ENCODE results near the gene TTI1.

The TTI1 gene

GRCh38 chr20:38033330-38034107 is at the start of gene TTI1, which contains the start of gene RPRD1B:
Gene TTI1, minus strand, starts transcription at chr20:38033456. Its CDS starts 19,640 bp downstream, at chr20:38013816.
Gene RPRD1B, plus strand, starts transcription at chr20:38033746. Its CDS starts 202 bp downstream, at chr20:38033948.
- peak within 1 kb of the TSS; percentile 83 for H3K27ac ChIP-seq
- TF ChIP-seq ZFX (IDR thresholded peaks at IDR 0.05; ENCODE audit: borderline replicate concordance): no peak
- TF ChIP-seq, protein P1, sequence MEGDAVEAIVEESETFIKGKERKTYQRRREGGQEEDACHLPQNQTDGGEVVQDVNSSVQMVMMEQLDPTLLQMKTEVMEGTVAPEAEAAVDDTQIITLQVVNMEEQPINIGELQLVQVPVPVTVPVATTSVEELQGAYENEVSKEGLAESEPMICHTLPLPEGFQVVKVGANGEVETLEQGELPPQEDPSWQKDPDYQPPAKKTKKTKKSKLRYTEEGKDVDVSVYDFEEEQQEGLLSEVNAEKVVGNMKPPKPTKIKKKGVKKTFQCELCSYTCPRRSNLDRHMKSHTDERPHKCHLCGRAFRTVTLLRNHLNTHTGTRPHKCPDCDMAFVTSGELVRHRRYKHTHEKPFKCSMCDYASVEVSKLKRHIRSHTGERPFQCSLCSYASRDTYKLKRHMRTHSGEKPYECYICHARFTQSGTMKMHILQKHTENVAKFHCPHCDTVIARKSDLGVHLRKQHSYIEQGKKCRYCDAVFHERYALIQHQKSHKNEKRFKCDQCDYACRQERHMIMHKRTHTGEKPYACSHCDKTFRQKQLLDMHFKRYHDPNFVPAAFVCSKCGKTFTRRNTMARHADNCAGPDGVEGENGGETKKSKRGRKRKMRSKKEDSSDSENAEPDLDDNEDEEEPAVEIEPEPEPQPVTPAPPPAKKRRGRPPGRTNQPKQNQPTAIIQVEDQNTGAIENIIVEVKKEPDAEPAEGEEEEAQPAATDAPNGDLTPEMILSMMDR (IDR thresholded peaks at IDR 0.05): no peak

DNA sequence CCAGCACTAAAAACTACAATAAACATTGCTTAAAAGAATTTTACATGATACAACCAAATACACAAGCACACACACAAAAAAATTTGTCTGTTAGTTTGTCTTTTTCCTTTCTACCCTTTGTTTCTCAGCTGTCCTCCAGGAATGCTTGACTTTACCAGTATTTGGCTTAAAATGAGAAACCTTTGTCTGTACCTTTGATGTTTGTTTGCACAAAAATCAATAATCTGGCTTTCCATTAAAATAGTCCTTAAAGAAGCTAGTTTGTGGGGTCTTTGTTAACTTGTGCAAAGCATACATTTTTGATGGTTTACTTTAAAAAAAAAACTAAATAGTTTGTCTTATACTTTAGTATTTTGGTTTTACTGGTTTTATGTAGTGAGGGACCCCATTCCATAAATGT is 49.6 kb upstream of the TTI1 start:
- no peak overlapping the region for H3K27ac ChIP-seq
- no peak for TF ChIP-seq ZFX (IDR thresholded peaks at IDR 0.05; ENCODE audit: borderline replicate concordance)

- TF ChIP-seq ZFX (IDR thresholded peaks at IDR 0.05; ENCODE audit: borderline replicate concordance): no peak
- TF ChIP-seq, protein P1 (IDR thresholded peaks at IDR 0.05): no peak
- no peak overlapping the region for H3K27ac ChIP-seq
Measured at GRCh38 chr20:38081575-38081974, 48.3 kb upstream of the TTI1 start.

GRCh38 chr20:38079353-38079752 is 46.1 kb upstream of the TTI1 start:
- TF ChIP-seq, protein P1 (IDR thresholded peaks at IDR 0.05): no peak
- no peak for TF ChIP-seq ZFX (IDR thresholded peaks at IDR 0.05; ENCODE audit: borderline replicate concordance)
- no peak overlapping the region for H3K27ac ChIP-seq

- TF ChIP-seq ZFX (IDR thresholded peaks at IDR 0.05; ENCODE audit: borderline replicate concordance): no peak
- TF ChIP-seq, protein P1 (IDR thresholded peaks at IDR 0.05): no peak
- H3K27ac ChIP-seq: no peak overlapping the region
Measured at GRCh38 chr20:38078084-38078483, 44.8 kb upstream of the TTI1 start.

DNA sequence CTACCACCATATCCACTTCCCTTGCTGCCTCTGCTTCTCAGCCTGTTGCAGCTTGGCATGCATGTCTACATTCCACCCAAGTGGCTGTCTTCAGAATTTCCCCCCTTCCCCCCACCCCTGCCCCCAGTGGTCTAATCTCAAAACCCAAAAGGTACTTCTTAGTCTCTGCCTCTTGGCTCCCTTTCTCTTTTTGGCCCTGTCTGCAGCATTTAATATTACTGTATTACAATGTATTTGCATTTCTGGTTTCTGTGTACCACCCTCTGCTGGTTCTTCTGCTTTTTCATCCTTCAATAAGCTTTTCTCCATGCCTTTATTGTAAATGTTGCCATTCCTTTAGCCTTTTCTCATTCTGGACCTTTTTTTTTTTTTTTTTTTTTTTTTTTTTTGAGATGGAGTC is 43.3 kb upstream of the TTI1 start:
- H3K27ac ChIP-seq: no peak overlapping the region
- TF ChIP-seq, protein P1 (IDR thresholded peaks at IDR 0.05): no peak
- no peak for TF ChIP-seq ZFX (IDR thresholded peaks at IDR 0.05; ENCODE audit: borderline replicate concordance)

GRCh38 chr20:38075161-38075998 is 42.1 kb upstream of the TTI1 start:
- no peak overlapping the region for H3K27ac ChIP-seq
- TF ChIP-seq ZFX (IDR thresholded peaks at IDR 0.05; ENCODE audit: borderline replicate concordance): no peak
- TF ChIP-seq, protein P1 (IDR thresholded peaks at IDR 0.05): no peak

Data from 22Rv1 (cell line).